IMR-90 (cell line): ENCODE results near the gene FLYWCH1.

Experiments used
- CHD1 ChIP-seq: IDR thresholded peaks from 2 replicates; pipeline ENCODE4 v1.6.1; 2012; ENCODE audit warnings: low read depth, low read length, improper control_type of control experiment
- MXI1 ChIP-seq: IDR thresholded peaks from 2 replicates; pipeline ENCODE4 v1.6.1; 2012; ENCODE audit warnings: low read depth, mild to moderate bottlenecking, low read length, moderate library complexity, borderline replicate concordance
- POLR2A ChIP-seq: IDR thresholded peaks from 2 replicates; pipeline ENCODE4 v1.6.1; 2012; ENCODE audit warnings: mild to moderate bottlenecking, low read depth, low read length
- TF ChIP-seq, protein P1 (sequence below): conservative IDR thresholded peaks from 2 replicates; pipeline ENCODE4 v1.5.1; 2012; ENCODE audit warnings: mild to moderate bottlenecking, low read depth, low read length, improper control_type of control experiment
- TF ChIP-seq, protein P2 (sequence below): fragments of 150-350 bp; IDR thresholded peaks from 2 replicates; pipeline ENCODE4 v1.6.1; 2016; ENCODE audit warnings: low read depth, mild to moderate bottlenecking, low read length, moderate library complexity, borderline replicate concordance

DNA sequence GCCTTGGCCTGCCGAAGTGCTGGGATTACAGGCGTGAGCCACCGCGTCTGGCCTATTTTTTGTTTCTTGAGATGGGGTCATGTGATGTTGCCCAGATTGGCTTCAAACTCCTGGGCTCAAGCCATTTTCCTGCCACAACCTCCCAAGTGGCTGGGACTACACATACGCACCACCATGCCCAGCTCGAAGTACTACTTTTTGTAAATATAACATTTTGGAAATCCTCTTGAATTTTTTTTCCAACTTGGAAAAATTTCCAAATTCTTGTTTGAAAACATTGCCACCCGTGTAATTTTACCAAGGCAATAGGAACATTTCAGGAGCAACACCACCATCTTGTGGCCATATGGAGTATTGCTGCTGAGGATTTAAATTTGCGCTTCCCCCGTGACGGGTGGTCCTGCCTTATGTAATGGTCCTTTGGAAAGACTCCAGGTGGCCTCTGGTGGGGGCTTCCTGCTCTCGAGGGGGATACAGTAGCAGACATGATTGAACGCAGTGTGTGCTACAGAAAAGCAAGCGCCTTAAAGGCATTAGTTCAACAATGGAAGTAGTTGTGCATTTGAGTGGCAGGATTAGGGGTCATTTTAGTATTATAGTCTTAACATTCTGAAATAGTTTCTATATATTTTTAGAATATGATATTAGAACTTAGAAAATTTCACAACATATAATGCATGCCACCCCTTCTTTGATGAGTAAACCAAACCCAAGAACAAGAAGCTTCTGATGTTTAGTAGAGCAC is 8.0 kb downstream of the FLYWCH1 start:
- no peak for TF ChIP-seq POLR2A
- TF ChIP-seq, protein P1, sequence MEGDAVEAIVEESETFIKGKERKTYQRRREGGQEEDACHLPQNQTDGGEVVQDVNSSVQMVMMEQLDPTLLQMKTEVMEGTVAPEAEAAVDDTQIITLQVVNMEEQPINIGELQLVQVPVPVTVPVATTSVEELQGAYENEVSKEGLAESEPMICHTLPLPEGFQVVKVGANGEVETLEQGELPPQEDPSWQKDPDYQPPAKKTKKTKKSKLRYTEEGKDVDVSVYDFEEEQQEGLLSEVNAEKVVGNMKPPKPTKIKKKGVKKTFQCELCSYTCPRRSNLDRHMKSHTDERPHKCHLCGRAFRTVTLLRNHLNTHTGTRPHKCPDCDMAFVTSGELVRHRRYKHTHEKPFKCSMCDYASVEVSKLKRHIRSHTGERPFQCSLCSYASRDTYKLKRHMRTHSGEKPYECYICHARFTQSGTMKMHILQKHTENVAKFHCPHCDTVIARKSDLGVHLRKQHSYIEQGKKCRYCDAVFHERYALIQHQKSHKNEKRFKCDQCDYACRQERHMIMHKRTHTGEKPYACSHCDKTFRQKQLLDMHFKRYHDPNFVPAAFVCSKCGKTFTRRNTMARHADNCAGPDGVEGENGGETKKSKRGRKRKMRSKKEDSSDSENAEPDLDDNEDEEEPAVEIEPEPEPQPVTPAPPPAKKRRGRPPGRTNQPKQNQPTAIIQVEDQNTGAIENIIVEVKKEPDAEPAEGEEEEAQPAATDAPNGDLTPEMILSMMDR, result peak; percentile 91
- no peak for TF ChIP-seq MXI1
- TF ChIP-seq, protein P2, sequence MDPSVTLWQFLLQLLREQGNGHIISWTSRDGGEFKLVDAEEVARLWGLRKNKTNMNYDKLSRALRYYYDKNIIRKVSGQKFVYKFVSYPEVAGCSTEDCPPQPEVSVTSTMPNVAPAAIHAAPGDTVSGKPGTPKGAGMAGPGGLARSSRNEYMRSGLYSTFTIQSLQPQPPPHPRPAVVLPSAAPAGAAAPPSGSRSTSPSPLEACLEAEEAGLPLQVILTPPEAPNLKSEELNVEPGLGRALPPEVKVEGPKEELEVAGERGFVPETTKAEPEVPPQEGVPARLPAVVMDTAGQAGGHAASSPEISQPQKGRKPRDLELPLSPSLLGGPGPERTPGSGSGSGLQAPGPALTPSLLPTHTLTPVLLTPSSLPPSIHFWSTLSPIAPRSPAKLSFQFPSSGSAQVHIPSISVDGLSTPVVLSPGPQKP, result no peak
- TF ChIP-seq CHD1, result no peak
